ENCODE data around the gene NTPCR. TPM values are rescaled to one million over a fixed set of nuclear protein-coding genes. Genes with fewer than 3 reads are reported as not detected.

NTPCR gene
- total RNA-seq, 1 experiment from 2014 or later = 46.8 TPM

DNA sequence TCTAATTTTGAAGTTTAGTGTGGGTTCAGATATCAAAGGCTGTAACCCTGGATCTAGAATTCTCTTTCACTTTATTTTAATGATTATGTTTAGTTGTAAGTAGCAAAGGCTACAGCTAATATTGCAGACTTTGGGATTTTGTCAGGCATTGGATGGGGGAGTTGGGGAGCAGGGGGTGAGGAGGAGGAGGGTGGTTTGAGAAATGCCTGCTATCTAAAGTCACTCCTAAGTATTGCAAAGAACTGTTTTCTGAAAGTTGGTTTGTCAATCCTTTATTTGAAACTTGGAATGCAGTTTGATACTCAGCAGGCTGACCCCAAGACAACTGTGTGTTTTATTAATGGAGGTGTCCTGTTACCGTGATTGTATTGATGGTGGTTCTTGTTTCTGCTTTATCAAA is 1.2 kb downstream of the NTPCR start:
- ATAC-seq (no peak), DNase-seq (ENCODE audit: low read depth, low spot score) (no peak)
- ChIA-PET POLR2A (no interaction called here), CTCF (no interaction called here)
- Histone ChIP-seq H3K9me3 (ENCODE audit: control insufficient read depth, insufficient read depth, low read depth, low read length) (no peaks in the 10 kb centered on the region), H3K36me3 (ENCODE audit: control insufficient read depth, insufficient read depth, low read length) (peaks cover 3% of the 10 kb centered on the region), H3K4me1 (ENCODE audit: control insufficient read depth, insufficient read depth, low read length) (peaks cover 13% of the 10 kb centered on the region), H3K27me3 (ENCODE audit: control insufficient read depth, insufficient read depth, low read length) (no peaks in the 10 kb centered on the region), H3K27ac (ENCODE audit: low read length) (peak overlapping the region; percentile 40; the same call in 1 of the 2 replicates), H3K4me3 (ENCODE audit: low read depth in 2 of 2, low read length in 2 of 2) (peak overlapping the region; percentile 81 to 95)
- TF ChIP-seq SIN3A (IDR thresholded peaks at IDR 0.05; ENCODE audit: borderline replicate concordance, insufficient read depth, low read depth, low read length) (no peak), TCF7L2 (IDR thresholded peaks at IDR 0.05; ENCODE audit: low read depth, low read length) (no peak), CTCF (IDR thresholded peaks at IDR 0.05) (no peak), POLR2AphosphoS5 (IDR thresholded peaks at IDR 0.05; ENCODE audit: low read depth, low read length) (no peak)
- TF ChIP-seq, protein P1, sequence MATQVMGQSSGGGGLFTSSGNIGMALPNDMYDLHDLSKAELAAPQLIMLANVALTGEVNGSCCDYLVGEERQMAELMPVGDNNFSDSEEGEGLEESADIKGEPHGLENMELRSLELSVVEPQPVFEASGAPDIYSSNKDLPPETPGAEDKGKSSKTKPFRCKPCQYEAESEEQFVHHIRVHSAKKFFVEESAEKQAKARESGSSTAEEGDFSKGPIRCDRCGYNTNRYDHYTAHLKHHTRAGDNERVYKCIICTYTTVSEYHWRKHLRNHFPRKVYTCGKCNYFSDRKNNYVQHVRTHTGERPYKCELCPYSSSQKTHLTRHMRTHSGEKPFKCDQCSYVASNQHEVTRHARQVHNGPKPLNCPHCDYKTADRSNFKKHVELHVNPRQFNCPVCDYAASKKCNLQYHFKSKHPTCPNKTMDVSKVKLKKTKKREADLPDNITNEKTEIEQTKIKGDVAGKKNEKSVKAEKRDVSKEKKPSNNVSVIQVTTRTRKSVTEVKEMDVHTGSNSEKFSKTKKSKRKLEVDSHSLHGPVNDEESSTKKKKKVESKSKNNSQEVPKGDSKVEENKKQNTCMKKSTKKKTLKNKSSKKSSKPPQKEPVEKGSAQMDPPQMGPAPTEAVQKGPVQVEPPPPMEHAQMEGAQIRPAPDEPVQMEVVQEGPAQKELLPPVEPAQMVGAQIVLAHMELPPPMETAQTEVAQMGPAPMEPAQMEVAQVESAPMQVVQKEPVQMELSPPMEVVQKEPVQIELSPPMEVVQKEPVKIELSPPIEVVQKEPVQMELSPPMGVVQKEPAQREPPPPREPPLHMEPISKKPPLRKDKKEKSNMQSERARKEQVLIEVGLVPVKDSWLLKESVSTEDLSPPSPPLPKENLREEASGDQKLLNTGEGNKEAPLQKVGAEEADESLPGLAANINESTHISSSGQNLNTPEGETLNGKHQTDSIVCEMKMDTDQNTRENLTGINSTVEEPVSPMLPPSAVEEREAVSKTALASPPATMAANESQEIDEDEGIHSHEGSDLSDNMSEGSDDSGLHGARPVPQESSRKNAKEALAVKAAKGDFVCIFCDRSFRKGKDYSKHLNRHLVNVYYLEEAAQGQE (IDR thresholded peaks at IDR 0.05; ENCODE audit: insufficient read depth in 1 of 2, low read depth in 2 of 2, low read length in 1 of 2) = no peak
- in situ Hi-C loops (cut with HindIII; ENCODE audit: low pct_unique_long_range_greater_than_20kb, low sequenced_read_pairs) = no loop called here
- BruUV-seq (replicated peaks) = no TSS peak
- intact Hi-C loops (cut with micrococcal nuclease; ENCODE audit: unreplicated experiment) = no loop called here

DNA sequence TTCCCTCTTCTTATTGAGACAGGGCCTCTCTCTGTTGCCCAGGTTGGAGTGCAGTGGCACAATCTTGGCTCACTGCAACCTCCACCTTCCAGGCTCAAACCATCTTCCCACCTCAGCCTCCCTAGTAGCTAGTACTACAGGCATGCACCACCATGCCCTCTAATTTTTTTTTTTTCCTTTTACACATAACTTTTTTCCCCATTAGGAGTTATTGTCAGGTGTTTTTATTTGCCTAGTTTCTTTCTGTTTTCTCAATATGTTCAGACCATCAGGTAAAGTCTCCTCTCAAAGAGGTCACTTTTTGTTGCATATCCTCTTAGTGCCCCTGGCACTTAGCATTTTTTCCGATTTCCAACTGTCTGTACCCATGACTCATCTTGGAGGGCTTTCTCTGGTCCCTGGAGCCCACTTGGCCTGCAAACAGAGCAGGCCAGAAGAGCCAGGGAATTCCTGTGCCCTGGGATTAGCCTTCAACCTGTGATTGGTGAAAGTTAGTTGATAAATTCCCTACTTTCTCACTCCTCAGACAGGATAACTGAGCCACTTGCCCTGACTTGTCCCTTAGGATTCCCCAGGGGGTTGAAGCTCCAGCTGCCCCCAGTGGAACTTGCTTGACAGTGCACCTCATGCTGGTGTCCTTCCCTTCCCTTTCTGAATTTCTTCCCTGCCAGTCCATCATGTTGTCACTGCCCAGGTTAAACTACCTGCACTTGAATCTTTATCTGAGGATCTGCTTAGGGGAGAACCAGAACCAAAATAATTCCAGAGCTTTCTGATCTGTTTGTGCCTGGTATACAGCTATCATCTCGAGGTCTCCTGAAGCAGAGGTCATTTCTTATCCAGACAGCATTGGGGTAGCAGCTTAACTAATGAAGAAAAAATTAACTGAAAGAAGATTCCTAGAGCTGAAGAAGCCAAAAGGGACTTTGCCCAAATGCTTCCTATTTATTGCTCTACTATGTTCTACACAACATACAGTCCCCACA is 2.4 kb downstream of the NTPCR start:
- no peak overlapping the region for H3K27ac ChIP-seq (ENCODE audit: low read length)
- intact Hi-C loops (cut with micrococcal nuclease; ENCODE audit: unreplicated experiment) (no loop called here), in situ Hi-C loops (cut with HindIII; ENCODE audit: low pct_unique_long_range_greater_than_20kb, low sequenced_read_pairs) (no loop called here)
- H3K4me1 ChIP-seq (ENCODE audit: control insufficient read depth, insufficient read depth, low read length) = peaks cover 13% of the 10 kb centered on the region
- DNase-seq (ENCODE audit: low read depth, low spot score) = peak; percentile 53
- POLR2A ChIA-PET = no interaction called here
- no peaks in the 10 kb centered on the region for H3K27me3 ChIP-seq (ENCODE audit: control insufficient read depth, insufficient read depth, low read length)
- CTCF ChIA-PET = interaction anchor here (0.7 to 0.9 kb wide), 2 partner anchors 73 to 230 kb away, joined by 3 to 7 read pairs; no protein-coding TSS in a partner anchor
- H3K4me3 ChIP-seq (ENCODE audit: low read depth in 2 of 2, low read length in 2 of 2) = no peak overlapping the region
- TF ChIP-seq, protein P1 (IDR thresholded peaks at IDR 0.05; ENCODE audit: insufficient read depth in 1 of 2, low read depth in 2 of 2, low read length in 1 of 2) = no peak
- TF ChIP-seq POLR2AphosphoS5 (IDR thresholded peaks at IDR 0.05; ENCODE audit: low read depth, low read length) = no peak
- no peak for TF ChIP-seq SIN3A (IDR thresholded peaks at IDR 0.05; ENCODE audit: borderline replicate concordance, insufficient read depth, low read depth, low read length)
- no peak for TF ChIP-seq TCF7L2 (IDR thresholded peaks at IDR 0.05; ENCODE audit: low read depth, low read length)
- peak; percentile 82 for TF ChIP-seq CTCF (IDR thresholded peaks at IDR 0.05)
- 0 out of 2 replicates have a peak, but pooled peaks cover 5% of the 10 kb centered on the region for H3K9me3 ChIP-seq (ENCODE audit: control insufficient read depth, insufficient read depth, low read depth, low read length)
- BruUV-seq (replicated peaks) = TSS peak; percentile 21
- H3K36me3 ChIP-seq (ENCODE audit: control insufficient read depth, insufficient read depth, low read length) = peaks cover 5% of the 10 kb centered on the region
- peak; percentile 75 for ATAC-seq

All from Panc1 (cell line).